Measurements from ENCODE around the gene CARD11. TPM values are rescaled to one million over a fixed set of nuclear protein-coding genes. Genes with fewer than 3 reads are reported as not detected.

Gene CARD11
- total RNA-seq (ENCODE audit: unreplicated experiment) = 1.4 TPM
- long read RNA-seq, partial matches to known transcripts = 0 of 1 reads
- long read RNA-seq, other reads (novel, unspliced or antisense) = 1 of 1 reads

GRCh38 chr7:3043544-3044371, at the start of gene CARD11:
CARD11 (minus strand) TSS chr7:3043867; CDS start chr7:2958506, 85,361 bp downstream.
- Mint-ChIP-seq H3K4me3 (ENCODE audit: unreplicated experiment) (no peak within 1 kb of the TSS), H3K36me3 (ENCODE audit: unreplicated experiment) (peaks cover 7% of the 10 kb centered on the region), H3K27ac (ENCODE audit: unreplicated experiment) (no peak within 1 kb of the TSS), H3K9me3 (ENCODE audit: unreplicated experiment) (peaks cover 10% of the 10 kb centered on the region), H3K4me1 (ENCODE audit: low read depth, unreplicated experiment) (no peaks in the 10 kb centered on the region), H3K27me3 (ENCODE audit: unreplicated experiment) (peaks cover 12% of the 10 kb centered on the region)
- no peak for DNase-seq
- TF ChIP-seq CTCF (IDR thresholded peaks at IDR 0.05; ENCODE audit: partially characterized antibody, unreplicated experiment) = no peak

GRCh38 chr7:3092468-3092867, 48.8 kb upstream of the CARD11 start:
- Mint-ChIP-seq H3K4me1 (ENCODE audit: low read depth, unreplicated experiment) (no peaks in the 10 kb centered on the region), H3K36me3 (ENCODE audit: unreplicated experiment) (peaks cover 24% of the 10 kb centered on the region), H3K27me3 (ENCODE audit: unreplicated experiment) (peaks cover 3% of the 10 kb centered on the region), H3K9me3 (ENCODE audit: unreplicated experiment) (peaks cover 7% of the 10 kb centered on the region), H3K27ac (ENCODE audit: unreplicated experiment) (no peak overlapping the region), H3K4me3 (ENCODE audit: unreplicated experiment) (no peak overlapping the region)
- DNase-seq = no peak
- no peak for TF ChIP-seq CTCF (IDR thresholded peaks at IDR 0.05; ENCODE audit: partially characterized antibody, unreplicated experiment)

GRCh38 chr7:3091631-3092030, 48.0 kb upstream of the CARD11 start:
- no peak overlapping the region for H3K4me3 Mint-ChIP-seq (ENCODE audit: unreplicated experiment)
- peaks cover 17% of the 10 kb centered on the region for H3K36me3 Mint-ChIP-seq (ENCODE audit: unreplicated experiment)
- peaks cover 5% of the 10 kb centered on the region for H3K9me3 Mint-ChIP-seq (ENCODE audit: unreplicated experiment)
- DNase-seq = no peak
- no peak for TF ChIP-seq CTCF (IDR thresholded peaks at IDR 0.05; ENCODE audit: partially characterized antibody, unreplicated experiment)
- no peaks in the 10 kb centered on the region for H3K4me1 Mint-ChIP-seq (ENCODE audit: low read depth, unreplicated experiment)
- H3K27me3 Mint-ChIP-seq (ENCODE audit: unreplicated experiment) = peaks cover 3% of the 10 kb centered on the region
- no peak overlapping the region for H3K27ac Mint-ChIP-seq (ENCODE audit: unreplicated experiment)

GRCh38 chr7:3089493-3089892, 45.8 kb upstream of the CARD11 start:
- DNase-seq = peak; percentile 60
- Mint-ChIP-seq H3K27ac (ENCODE audit: unreplicated experiment) (no peak overlapping the region), H3K4me1 (ENCODE audit: low read depth, unreplicated experiment) (no peaks in the 10 kb centered on the region), H3K27me3 (ENCODE audit: unreplicated experiment) (peaks cover 3% of the 10 kb centered on the region), H3K9me3 (ENCODE audit: unreplicated experiment) (peaks cover 1% of the 10 kb centered on the region), H3K36me3 (ENCODE audit: unreplicated experiment) (peaks cover 2% of the 10 kb centered on the region), H3K4me3 (ENCODE audit: unreplicated experiment) (no peak overlapping the region)
- peak; percentile 78 for TF ChIP-seq CTCF (IDR thresholded peaks at IDR 0.05; ENCODE audit: partially characterized antibody, unreplicated experiment)

GRCh38 chr7:3087243-3087755, 43.6 kb upstream of the CARD11 start:
- no peak for DNase-seq
- H3K27me3 Mint-ChIP-seq (ENCODE audit: unreplicated experiment) = peaks cover 3% of the 10 kb centered on the region
- H3K9me3 Mint-ChIP-seq (ENCODE audit: unreplicated experiment) = peaks cover 1% of the 10 kb centered on the region
- H3K27ac Mint-ChIP-seq (ENCODE audit: unreplicated experiment) = no peak overlapping the region
- TF ChIP-seq CTCF (IDR thresholded peaks at IDR 0.05; ENCODE audit: partially characterized antibody, unreplicated experiment) = no peak
- H3K4me3 Mint-ChIP-seq (ENCODE audit: unreplicated experiment) = no peak overlapping the region
- H3K36me3 Mint-ChIP-seq (ENCODE audit: unreplicated experiment) = no peaks in the 10 kb centered on the region
- H3K4me1 Mint-ChIP-seq (ENCODE audit: low read depth, unreplicated experiment) = no peaks in the 10 kb centered on the region
